ENCODE measurements around the gene ZBTB16.

The ZBTB16 gene

GRCh38 chr11:114185436-114185835 is 125.9 kb downstream of the ZBTB16 start:
- no peak overlapping the region for H3K4me3 ChIP-seq (ENCODE audit: low read depth, low read length)
- TF ChIP-seq MAX (IDR thresholded peaks at IDR 0.05; ENCODE audit: low read depth, low read length) (no peak), CTCF (IDR thresholded peaks at IDR 0.05; ENCODE audit: low read depth, low read length) (no peak), MYC (IDR thresholded peaks at IDR 0.05; ENCODE audit: low read depth, low read length) (no peak), POLR2A (IDR thresholded peaks at IDR 0.05; ENCODE audit: extremely low read depth, insufficient read length) (no peak)
- DNase-seq (ENCODE audit: low read depth) = no peak

GRCh38 chr11:114187173-114187572 is 127.7 kb downstream of the ZBTB16 start:
- TF ChIP-seq MAX (IDR thresholded peaks at IDR 0.05; ENCODE audit: low read depth, low read length) = no peak
- TF ChIP-seq POLR2A (IDR thresholded peaks at IDR 0.05; ENCODE audit: extremely low read depth, insufficient read length) = no peak
- TF ChIP-seq MYC (IDR thresholded peaks at IDR 0.05; ENCODE audit: low read depth, low read length) = no peak
- TF ChIP-seq CTCF (IDR thresholded peaks at IDR 0.05; ENCODE audit: low read depth, low read length) = no peak
- no peak for DNase-seq (ENCODE audit: low read depth)
- no peak overlapping the region for H3K4me3 ChIP-seq (ENCODE audit: low read depth, low read length)

- TF ChIP-seq CTCF (IDR thresholded peaks at IDR 0.05; ENCODE audit: low read depth, low read length) (no peak), POLR2A (IDR thresholded peaks at IDR 0.05; ENCODE audit: extremely low read depth, insufficient read length) (no peak), MAX (IDR thresholded peaks at IDR 0.05; ENCODE audit: low read depth, low read length) (no peak), MYC (IDR thresholded peaks at IDR 0.05; ENCODE audit: low read depth, low read length) (no peak)
- H3K4me3 ChIP-seq (ENCODE audit: low read depth, low read length) = no peak overlapping the region
- no peak for DNase-seq (ENCODE audit: low read depth)
These were observed 129.5 kb downstream of the ZBTB16 start for GRCh38 chr11:114188851-114189570.

- DNase-seq (ENCODE audit: low read depth) = no peak
- no peak overlapping the region for H3K4me3 ChIP-seq (ENCODE audit: low read depth, low read length)
- TF ChIP-seq MAX (IDR thresholded peaks at IDR 0.05; ENCODE audit: low read depth, low read length) (no peak), POLR2A (IDR thresholded peaks at IDR 0.05; ENCODE audit: extremely low read depth, insufficient read length) (no peak), MYC (IDR thresholded peaks at IDR 0.05; ENCODE audit: low read depth, low read length) (no peak), CTCF (IDR thresholded peaks at IDR 0.05; ENCODE audit: low read depth, low read length) (no peak)
These were observed 131.1 kb downstream of the ZBTB16 start for GRCh38 chr11:114190630-114191029.

GRCh38 chr11:114191893-114192292 is 132.4 kb downstream of the ZBTB16 start:
- TF ChIP-seq POLR2A (IDR thresholded peaks at IDR 0.05; ENCODE audit: extremely low read depth, insufficient read length) = no peak
- no peak for TF ChIP-seq MYC (IDR thresholded peaks at IDR 0.05; ENCODE audit: low read depth, low read length)
- TF ChIP-seq MAX (IDR thresholded peaks at IDR 0.05; ENCODE audit: low read depth, low read length) = no peak
- no peak for TF ChIP-seq CTCF (IDR thresholded peaks at IDR 0.05; ENCODE audit: low read depth, low read length)
- no peak for DNase-seq (ENCODE audit: low read depth)
- no peak overlapping the region for H3K4me3 ChIP-seq (ENCODE audit: low read depth, low read length)

All from NB4 (cell line).